Measurements from ENCODE around the gene PRSS53. TPM values are rescaled to one million over a fixed set of nuclear protein-coding genes. Genes with fewer than 3 reads are reported as not detected.

The PRSS53 gene
- total RNA-seq, 1 experiment from 2014 or later: 3.4 TPM

DNA sequence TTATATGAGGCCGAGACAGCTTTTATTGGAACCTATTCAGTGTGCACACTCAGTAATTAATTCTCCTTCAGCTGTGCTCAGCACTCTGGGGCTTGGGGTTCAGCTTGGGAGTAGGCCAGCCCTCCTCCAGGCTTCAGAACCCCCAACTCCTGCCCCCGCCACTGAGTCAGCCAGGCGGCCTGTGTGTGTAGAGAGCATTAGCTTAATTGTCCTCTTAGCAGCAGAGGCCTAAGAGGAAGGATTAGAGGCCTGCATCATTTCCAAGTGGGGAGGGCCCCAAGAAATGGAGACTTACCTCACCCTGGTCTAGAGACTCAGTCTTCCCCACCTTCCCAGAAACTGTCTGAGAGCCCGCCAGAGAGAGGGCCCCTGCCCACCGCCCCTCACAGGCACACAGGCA lies 772 bp downstream of the PRSS53 start:
- DNase-seq (ENCODE audit: low read depth, low spot score) (no peak), ATAC-seq (no peak)
- Histone ChIP-seq H3K9me3 (ENCODE audit: control insufficient read depth, insufficient read depth, low read depth, low read length) (no peaks in the 10 kb centered on the region), H3K4me3 (ENCODE audit: low read depth in 2 of 2, low read length in 2 of 2) (no peak overlapping the region), H3K27me3 (ENCODE audit: control insufficient read depth, insufficient read depth, low read length) (no peaks in the 10 kb centered on the region), H3K27ac (ENCODE audit: low read length) (no peak overlapping the region), H3K4me1 (ENCODE audit: control insufficient read depth, insufficient read depth, low read length) (no peaks in the 10 kb centered on the region; the same call in 1 of the 2 replicates), H3K36me3 (ENCODE audit: control insufficient read depth, insufficient read depth, low read length) (no peaks in the 10 kb centered on the region)
- ChIA-PET POLR2A (no interaction called here), CTCF (interaction anchor here (0.6 kb wide), 2 partner anchors 39 to 355 kb away, joined by 5 to 8 read pairs; partner anchors contain the start of gene ZNF843)
- in situ Hi-C loops (cut with HindIII; ENCODE audit: low pct_unique_long_range_greater_than_20kb, low sequenced_read_pairs): no loop called here
- no TSS peak for BruUV-seq (replicated peaks)
- intact Hi-C loops (cut with micrococcal nuclease; ENCODE audit: unreplicated experiment): no loop called here
- TF ChIP-seq, protein P1, sequence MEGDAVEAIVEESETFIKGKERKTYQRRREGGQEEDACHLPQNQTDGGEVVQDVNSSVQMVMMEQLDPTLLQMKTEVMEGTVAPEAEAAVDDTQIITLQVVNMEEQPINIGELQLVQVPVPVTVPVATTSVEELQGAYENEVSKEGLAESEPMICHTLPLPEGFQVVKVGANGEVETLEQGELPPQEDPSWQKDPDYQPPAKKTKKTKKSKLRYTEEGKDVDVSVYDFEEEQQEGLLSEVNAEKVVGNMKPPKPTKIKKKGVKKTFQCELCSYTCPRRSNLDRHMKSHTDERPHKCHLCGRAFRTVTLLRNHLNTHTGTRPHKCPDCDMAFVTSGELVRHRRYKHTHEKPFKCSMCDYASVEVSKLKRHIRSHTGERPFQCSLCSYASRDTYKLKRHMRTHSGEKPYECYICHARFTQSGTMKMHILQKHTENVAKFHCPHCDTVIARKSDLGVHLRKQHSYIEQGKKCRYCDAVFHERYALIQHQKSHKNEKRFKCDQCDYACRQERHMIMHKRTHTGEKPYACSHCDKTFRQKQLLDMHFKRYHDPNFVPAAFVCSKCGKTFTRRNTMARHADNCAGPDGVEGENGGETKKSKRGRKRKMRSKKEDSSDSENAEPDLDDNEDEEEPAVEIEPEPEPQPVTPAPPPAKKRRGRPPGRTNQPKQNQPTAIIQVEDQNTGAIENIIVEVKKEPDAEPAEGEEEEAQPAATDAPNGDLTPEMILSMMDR (IDR thresholded peaks at IDR 0.05): no peak
- TF ChIP-seq POLR2AphosphoS5 (IDR thresholded peaks at IDR 0.05; ENCODE audit: low read depth, low read length) (no peak), REST (IDR thresholded peaks at IDR 0.05; ENCODE audit: insufficient read depth in 1 of 2, low read depth in 2 of 2, low read length in 1 of 2) (no peak), SIN3A (IDR thresholded peaks at IDR 0.05; ENCODE audit: borderline replicate concordance, insufficient read depth, low read depth, low read length) (no peak), TCF7L2 (IDR thresholded peaks at IDR 0.05; ENCODE audit: low read depth, low read length) (no peak)

GRCh38 chr16:31087481-31087880 lies 1.3 kb downstream of the PRSS53 start:
- TF ChIP-seq, protein P1 (IDR thresholded peaks at IDR 0.05): no peak
- TF ChIP-seq REST (IDR thresholded peaks at IDR 0.05; ENCODE audit: insufficient read depth in 1 of 2, low read depth in 2 of 2, low read length in 1 of 2) (no peak), TCF7L2 (IDR thresholded peaks at IDR 0.05; ENCODE audit: low read depth, low read length) (no peak), POLR2AphosphoS5 (IDR thresholded peaks at IDR 0.05; ENCODE audit: low read depth, low read length) (no peak), SIN3A (IDR thresholded peaks at IDR 0.05; ENCODE audit: borderline replicate concordance, insufficient read depth, low read depth, low read length) (no peak)
- intact Hi-C loops (cut with micrococcal nuclease; ENCODE audit: unreplicated experiment) (no loop called here), in situ Hi-C loops (cut with HindIII; ENCODE audit: low pct_unique_long_range_greater_than_20kb, low sequenced_read_pairs) (no loop called here)
- ATAC-seq (no peak), DNase-seq (ENCODE audit: low read depth, low spot score) (no peak)
- no peak overlapping the region for H3K4me3 ChIP-seq (ENCODE audit: low read depth in 2 of 2, low read length in 2 of 2)
- no TSS peak for BruUV-seq (replicated peaks)
- ChIA-PET CTCF (interaction anchor here (0.6 kb wide), 2 partner anchors 39 to 355 kb away, joined by 5 to 8 read pairs; partner anchors contain the start of gene ZNF843), POLR2A (no interaction called here)
- no peaks in the 10 kb centered on the region for H3K36me3 ChIP-seq (ENCODE audit: control insufficient read depth, insufficient read depth, low read length)
- H3K27ac ChIP-seq (ENCODE audit: low read length): no peak overlapping the region
- no peaks in the 10 kb centered on the region; the same call in 1 of the 2 replicates for H3K4me1 ChIP-seq (ENCODE audit: control insufficient read depth, insufficient read depth, low read length)
- H3K9me3 ChIP-seq (ENCODE audit: control insufficient read depth, insufficient read depth, low read depth, low read length): no peaks in the 10 kb centered on the region
- no peaks in the 10 kb centered on the region for H3K27me3 ChIP-seq (ENCODE audit: control insufficient read depth, insufficient read depth, low read length)
